NCI-H526 treated with DMSO at 0.1 percent for 48 hours (cell line): ENCODE data around the gene SMG6.

Source experiments
- DNase-seq: peaks from one replicate; lab custom pipeline; 2025; lab: John Stamatoyannopoulos, UW

SMG6 gene

GRCh38 chr17:2102931-2103809 lies 200.4 kb downstream of the SMG6 start:
- DNase-seq, result no peak

GRCh38 chr17:2101448-2102257 lies 201.9 kb downstream of the SMG6 start:
- DNase-seq, result no peak

- no peak for DNase-seq
These were observed 208.1 kb downstream of the SMG6 start for GRCh38 chr17:2095536-2095910.

GRCh38 chr17:2094891-2095535 lies 208.6 kb downstream of the SMG6 start:
- no peak for DNase-seq

- DNase-seq, result no peak
These were observed 210.2 kb downstream of the SMG6 start for GRCh38 chr17:2093349-2093748.

DNA sequence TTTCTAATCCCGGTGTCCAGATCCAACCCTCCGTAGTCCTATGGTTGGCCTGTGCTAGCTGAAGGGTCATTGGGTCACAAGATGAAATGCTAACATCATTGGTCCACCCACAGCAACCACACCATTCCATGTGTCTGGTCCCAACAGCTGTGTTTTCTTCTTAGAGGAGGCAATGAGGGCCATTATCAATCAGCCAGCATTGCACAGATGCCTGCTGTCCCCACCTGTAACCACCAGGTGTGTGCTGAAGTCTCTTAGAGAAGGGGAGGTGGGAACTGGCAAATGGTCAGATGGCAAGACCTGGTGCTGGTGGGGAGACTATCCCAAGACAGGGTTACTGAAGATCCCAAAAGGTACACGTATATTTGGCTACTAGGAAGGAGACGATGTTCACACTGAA lies 211.3 kb downstream of the SMG6 start:
- DNase-seq, result no peak

DNA sequence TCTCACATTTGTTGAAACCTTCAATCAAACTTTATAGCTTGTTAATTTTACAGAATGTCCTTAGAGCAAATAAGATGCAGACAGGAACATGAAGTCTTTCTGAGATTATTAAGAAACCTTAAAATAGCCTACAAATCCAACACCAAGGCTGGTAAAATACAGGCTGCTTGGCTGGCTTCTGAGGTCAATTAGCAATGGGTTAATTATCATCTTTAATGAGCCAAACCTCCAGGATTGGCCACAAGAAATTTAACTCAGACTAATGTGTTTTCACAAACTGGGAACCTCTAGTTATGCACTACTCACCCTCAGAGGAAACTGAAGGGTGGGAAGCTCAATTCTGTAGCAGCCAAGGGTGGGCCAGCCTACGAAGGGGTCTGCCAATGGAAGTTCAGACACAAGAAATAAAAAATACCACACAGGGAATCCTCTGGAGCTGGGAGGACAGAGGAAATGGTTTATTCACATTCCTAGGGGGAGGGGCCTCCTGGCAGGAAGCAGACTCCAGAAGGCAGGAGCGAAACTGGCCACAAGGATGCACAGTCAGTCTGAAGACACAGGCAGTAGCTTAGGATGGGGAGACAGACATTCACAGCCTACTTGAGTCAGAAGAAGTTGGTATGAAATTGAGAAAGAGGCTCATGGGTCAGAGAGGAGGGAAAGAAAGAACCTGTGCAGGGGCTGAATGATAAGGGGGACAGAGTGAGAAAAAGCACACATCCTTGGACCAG lies 212.6 kb downstream of the SMG6 start:
- DNase-seq, result no peak

GRCh38 chr17:2090210-2090641 lies 213.4 kb downstream of the SMG6 start:
- no peak for DNase-seq

DNA sequence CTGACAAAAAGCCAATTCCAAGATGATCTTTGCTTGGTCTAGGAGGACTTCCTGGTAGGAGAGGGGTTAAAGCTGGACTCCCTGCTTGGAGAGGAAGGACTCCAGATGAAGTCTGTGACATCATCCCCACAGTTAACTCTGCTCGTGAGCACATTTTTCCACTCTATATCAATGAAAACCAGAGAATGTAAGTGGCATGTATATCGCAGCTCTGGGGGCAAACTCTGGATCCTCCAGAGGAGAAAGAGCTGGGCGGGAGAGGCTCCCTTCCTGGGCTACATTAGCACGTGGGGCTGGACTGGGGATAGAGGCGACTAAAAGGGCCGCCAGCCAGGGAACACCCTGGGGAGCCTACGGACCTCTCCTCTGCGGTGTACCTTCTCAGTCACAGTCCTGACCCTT lies 214.6 kb downstream of the SMG6 start:
- DNase-seq, result no peak

GRCh38 chr17:2087597-2088211 lies 215.9 kb downstream of the SMG6 start:
- DNase-seq, result no peak

- no peak for DNase-seq
These were observed 217.3 kb downstream of the SMG6 start for GRCh38 chr17:2086306-2086705.

- no peak for DNase-seq
These were observed 218.0 kb downstream of the SMG6 start for GRCh38 chr17:2085648-2085949.

GRCh38 chr17:2084766-2085647 lies 218.6 kb downstream of the SMG6 start:
- DNase-seq, result no peak

DNA sequence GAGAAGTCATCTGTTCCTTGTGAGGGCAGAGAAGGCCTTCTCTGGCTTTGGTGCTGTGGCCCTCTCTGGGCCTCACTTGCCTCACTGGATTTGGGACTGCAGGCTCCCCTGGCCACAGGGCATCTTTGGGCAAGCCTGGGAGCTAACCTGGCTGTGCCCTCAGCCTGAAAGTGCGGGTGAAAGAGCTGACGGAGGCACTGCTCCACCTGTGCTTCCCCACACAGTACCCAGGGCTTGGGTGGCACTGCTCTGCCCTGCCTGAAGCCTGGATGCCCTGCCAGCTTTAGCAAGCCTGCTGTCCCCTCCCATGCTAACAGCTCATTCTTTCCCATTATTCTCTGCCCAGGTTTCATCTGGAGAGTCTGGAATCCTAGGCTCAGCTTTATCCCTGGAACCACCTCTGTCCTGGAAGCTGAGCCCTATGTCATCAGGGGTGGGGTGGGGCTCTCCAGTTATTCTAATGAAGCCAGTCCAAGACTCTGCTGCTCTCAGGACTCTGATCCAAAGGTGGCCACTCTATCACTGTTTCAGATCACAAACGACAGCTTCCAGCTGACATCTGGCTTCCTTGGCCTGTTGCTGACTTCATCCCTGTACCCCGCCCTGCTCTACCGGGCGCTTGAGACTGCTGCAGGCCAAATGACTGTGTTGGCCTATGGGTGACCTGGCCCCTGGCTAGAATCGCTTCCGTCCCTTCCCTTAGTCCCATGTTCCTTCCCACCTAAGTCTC lies 219.4 kb downstream of the SMG6 start:
- no peak for DNase-seq

DNA sequence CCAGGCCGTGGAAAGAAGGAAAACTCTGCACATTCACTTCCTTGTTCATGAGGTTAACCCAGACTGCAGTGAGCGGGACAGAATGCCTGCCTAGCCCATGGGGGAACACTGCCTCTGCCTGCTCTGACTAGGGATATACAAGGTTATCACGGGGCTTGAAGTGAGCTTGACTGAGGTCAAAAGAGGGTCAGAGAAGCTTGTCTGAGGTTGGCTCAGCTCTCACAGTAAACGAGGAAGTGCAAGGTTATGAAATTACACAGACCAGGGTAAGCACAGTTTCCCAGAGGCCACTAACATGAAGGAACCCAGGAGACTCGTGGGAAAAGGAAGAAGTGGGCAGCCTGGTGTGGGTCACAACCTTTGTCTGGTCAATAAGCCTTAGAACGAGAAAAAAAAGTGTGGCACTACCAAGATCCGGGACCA lies 220.0 kb downstream of the SMG6 start:
- no peak for DNase-seq

- DNase-seq, result no peak
These were observed 221.4 kb downstream of the SMG6 start for GRCh38 chr17:2082003-2082781.

DNA sequence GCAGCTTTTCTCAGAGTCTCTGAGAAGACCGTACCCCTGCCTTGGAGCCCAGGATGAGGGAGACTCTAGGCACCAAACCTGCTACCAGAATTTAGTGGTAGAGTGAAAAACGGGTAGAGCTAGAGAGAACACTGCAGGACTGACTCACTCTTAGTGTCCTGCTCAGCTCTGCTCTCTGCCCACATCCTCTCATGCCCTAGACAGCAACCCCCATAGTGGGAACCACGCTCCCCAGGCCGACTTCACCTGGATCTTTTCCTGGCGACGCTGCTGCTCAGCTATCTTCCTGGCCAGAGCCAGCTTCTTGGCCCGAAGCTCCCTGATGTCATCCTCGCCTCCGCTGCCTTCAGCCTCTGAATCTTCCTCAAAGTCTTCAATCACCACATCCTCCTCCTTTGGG lies 222.0 kb downstream of the SMG6 start:
- no peak for DNase-seq

- no peak for DNase-seq
These were observed 226.5 kb downstream of the SMG6 start for GRCh38 chr17:2077040-2077439.
